Psoas muscle (tissue), 8 donors: ENCODE data around the gene CREB3L1. TPM values are rescaled to one million over a fixed set of nuclear protein-coding genes. Genes with fewer than 3 reads are reported as not detected.
"Not testable (repeated sequence)": the region's sequence is repeated elsewhere in the genome, so short reads cannot be mapped to it uniquely, and the experiment has no call there.

Experiments used
- ATAC-seq, 4 donors: fragments of 200-7000 bp; cut with Tn5 transposase; one replicate each; pipeline ENCODE4 v1.9.1; 2020; ENCODE audit warnings: moderate library complexity in 3 of 4, mild to moderate bottlenecking in 2 of 4
- DNase-seq, 2 donors: peaks; one replicate each; pipeline ENCODE4 v3.0.0-alpha.2; 2020
- H3K27ac ChIP-seq: fragments of 200-600 bp; one replicate; pipeline ENCODE4 v1.8.0; 2022
- H3K27me3 ChIP-seq, 3 donors: fragments of 200-600 bp in 1 of 3; one replicate each; pipeline versions ENCODE4 v1.6.1 to v1.8.0; 2013 to 2022; ENCODE audit warnings: low read length in 2 of 3, mild to moderate bottlenecking in 2 of 3, moderate library complexity in 1 of 3; ENCODE audit not compliant: insufficient read depth in 3 of 3
- H3K36me3 ChIP-seq, 2 donors: fragments of 200-600 bp in 1 of 2; one replicate each; pipeline versions ENCODE4 v1.6.1 to v1.8.0; 2013 to 2022; ENCODE audit warnings: low read depth in 1 of 2, mild to moderate bottlenecking in 1 of 2, moderate library complexity in 1 of 2; ENCODE audit not compliant: insufficient read depth in 1 of 2
- H3K4me1 ChIP-seq: fragments of 200-600 bp; one replicate; pipeline ENCODE4 v1.8.0; 2022
- H3K4me3 ChIP-seq: fragments of 200-600 bp; one replicate; pipeline ENCODE4 v1.8.0; 2022; ENCODE audit warnings: mild to moderate bottlenecking
- H3K9me3 ChIP-seq: fragments of 200-600 bp; one replicate; pipeline ENCODE4 v1.8.0; 2022
- WGBS, 3 donors: extraction: QIAGEN DNeasy Blood & Tissue Kit; methylation state at CpG; one replicate each; pipeline versions ENCODE4 v1.1.6 to v1.1.7; 2013; 5-methylcytosine and 5-hydroxymethylcytosine counted together
- intact Hi-C, 2 donors: fragments of 100-400 bp; cut with DNase I; formaldehyde crosslinking; loops; one replicate each; pipeline versions ENCODE4 v1.11.0 to v1.14.2; 2022
- polyA plus RNA-seq, 3 donors: library from polyadenylated mRNA; stranded (reverse); fragments of 200-250 nt; gene quantifications; one replicate each; pipeline ENCODE4 v1.2.3, GENCODE V29; 2013
- total RNA-seq, 4 donors: library from RNA; stranded (reverse); fragmentation: NEBNext Ultra II Directional in 2 of 4; extraction: Animal tissue kit (Norgen Biotek cat#: 25700) in 2 of 4; gene quantifications; one replicate each; pipeline versions ENCODE4 v1.2.1 to v1.2.4, GENCODE V29; 2021 to 2023
- TF ChIP-seq, protein P1 (sequence below): fragments of 200-600 bp; IDR thresholded peaks from one replicate; pipeline ENCODE4 v1.8.0; 2022; ENCODE audit warnings: antibody characterized with exemption
- donor health status: healthy with polysubstance abuse.
- donor health status: DM: no; HTN: no; CAD: no; lungs with moderate emphysema.
- donor health status: Bipolar disorder and iron deficiency.
- donor health status: healthy.
- donor health status: DM: yes; HTN: yes; CAD: no.
- donor health status: DM: no; HTN: no; CAD: no.
- donor health status: DM: no; HTN: no; CAD: no.
- donor health status: DM: yes; HTN: yes; CAD: no.

Gene CREB3L1
- total and polyA plus RNA-seq, 7 donors = 1.4 to 6.9 (median 2.2) TPM

DNA sequence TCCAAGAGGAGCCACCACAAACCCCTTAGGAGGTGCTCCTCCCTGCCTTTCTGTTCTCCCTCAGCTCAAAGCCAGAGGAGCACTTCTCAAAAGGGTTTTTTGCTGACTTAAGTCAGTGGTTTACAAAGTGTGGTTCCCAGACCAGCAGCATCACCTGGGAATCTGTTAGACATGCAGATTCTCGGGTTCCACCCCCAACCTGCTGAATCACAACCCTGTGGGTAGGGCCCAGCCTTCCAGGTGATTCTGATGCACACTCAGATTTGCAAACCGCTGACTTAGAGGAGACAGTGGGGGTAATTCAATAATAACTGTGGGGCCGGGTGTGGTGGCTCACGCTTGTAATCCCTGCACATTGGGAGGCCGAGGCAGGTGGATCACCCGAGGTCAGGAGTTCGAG, 22.8 kb downstream of the CREB3L1 start:
- intact Hi-C loops = no loop called here
- 91 to 96% (median 95%) methylated on average over 7 of the region's 7 CpGs for WGBS, 3 donors

DNA sequence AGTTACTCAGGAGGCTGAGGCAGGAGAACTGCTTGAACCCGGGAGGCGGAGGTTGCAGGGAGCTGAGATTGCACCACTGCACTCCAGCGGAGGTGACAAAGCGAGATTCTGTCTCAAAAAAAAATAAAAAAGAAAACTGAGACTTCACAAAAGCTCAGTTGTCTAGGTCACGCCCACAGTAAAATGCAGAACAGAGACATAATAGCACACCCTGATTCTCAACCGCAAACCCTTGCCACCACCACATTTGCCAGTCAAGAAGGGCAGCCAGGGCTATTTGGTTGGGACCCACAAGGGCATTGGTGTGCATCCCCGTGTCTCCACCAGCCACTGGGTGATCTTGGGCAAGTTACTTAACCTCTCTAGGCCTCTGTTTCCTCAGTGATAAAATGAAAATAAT, 25.4 kb downstream of the CREB3L1 start:
- Histone ChIP-seq H3K4me1 (no peaks in the 10 kb centered on the region), H3K4me3 (no peak overlapping the region), H3K9me3 (no peaks in the 10 kb centered on the region), H3K27ac (no peak overlapping the region), H3K36me3 (no peaks in the 10 kb centered on the region), H3K27me3 (no peaks in the 10 kb centered on the region)
- no peak for ATAC-seq
- no peak for DNase-seq
- 82% methylated on average over 7 of the region's 7 CpGs for WGBS, 3 donors
- intact Hi-C loops = no loop called here
- TF ChIP-seq, protein P1, sequence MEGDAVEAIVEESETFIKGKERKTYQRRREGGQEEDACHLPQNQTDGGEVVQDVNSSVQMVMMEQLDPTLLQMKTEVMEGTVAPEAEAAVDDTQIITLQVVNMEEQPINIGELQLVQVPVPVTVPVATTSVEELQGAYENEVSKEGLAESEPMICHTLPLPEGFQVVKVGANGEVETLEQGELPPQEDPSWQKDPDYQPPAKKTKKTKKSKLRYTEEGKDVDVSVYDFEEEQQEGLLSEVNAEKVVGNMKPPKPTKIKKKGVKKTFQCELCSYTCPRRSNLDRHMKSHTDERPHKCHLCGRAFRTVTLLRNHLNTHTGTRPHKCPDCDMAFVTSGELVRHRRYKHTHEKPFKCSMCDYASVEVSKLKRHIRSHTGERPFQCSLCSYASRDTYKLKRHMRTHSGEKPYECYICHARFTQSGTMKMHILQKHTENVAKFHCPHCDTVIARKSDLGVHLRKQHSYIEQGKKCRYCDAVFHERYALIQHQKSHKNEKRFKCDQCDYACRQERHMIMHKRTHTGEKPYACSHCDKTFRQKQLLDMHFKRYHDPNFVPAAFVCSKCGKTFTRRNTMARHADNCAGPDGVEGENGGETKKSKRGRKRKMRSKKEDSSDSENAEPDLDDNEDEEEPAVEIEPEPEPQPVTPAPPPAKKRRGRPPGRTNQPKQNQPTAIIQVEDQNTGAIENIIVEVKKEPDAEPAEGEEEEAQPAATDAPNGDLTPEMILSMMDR = no peak

More for the DNA sequence above, 22.8 kb downstream of the CREB3L1 start:
- Histone ChIP-seq H3K36me3 (no peaks in the 10 kb centered on the region), H3K9me3 (no peaks in the 10 kb centered on the region), H3K4me1 (peaks cover 7% of the 10 kb centered on the region), H3K27me3 (no peaks in the 10 kb centered on the region), H3K27ac (no peak overlapping the region), H3K4me3 (no peak overlapping the region)
- ATAC-seq (no peak), DNase-seq (peak in 1 of 2 donors; percentile 6)
- TF ChIP-seq, protein P1 = no peak

DNA sequence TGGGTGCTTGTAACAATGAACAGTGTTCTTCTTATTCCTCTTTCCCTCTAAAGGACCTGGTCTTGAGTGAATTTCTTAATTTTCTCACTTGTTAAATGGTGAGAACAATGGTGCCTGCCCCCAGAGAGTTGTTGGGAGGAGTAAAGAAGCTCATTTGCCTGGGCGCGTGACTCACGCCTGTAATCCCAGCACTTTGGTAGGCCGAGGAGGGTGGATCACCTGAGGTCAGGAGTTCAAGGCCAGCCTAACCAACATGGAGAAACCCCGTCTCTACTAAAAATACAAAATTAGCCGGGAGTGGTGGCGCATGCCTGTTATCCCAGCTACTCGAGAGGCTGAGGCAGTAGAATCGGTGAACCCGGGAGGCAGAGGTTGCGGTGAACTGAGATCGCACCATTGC, 26.6 kb downstream of the CREB3L1 start:
- H3K9me3 ChIP-seq, ATAC-seq, H3K4me3 ChIP-seq, H3K27ac ChIP-seq, H3K27me3 ChIP-seq, DNase-seq, intact Hi-C loops, H3K4me1 ChIP-seq, H3K36me3 ChIP-seq: not testable (repeated sequence)
- WGBS, 3 donors = 88 to 90% (median 90%) methylated on average over 12 of the region's 12 CpGs

DNA sequence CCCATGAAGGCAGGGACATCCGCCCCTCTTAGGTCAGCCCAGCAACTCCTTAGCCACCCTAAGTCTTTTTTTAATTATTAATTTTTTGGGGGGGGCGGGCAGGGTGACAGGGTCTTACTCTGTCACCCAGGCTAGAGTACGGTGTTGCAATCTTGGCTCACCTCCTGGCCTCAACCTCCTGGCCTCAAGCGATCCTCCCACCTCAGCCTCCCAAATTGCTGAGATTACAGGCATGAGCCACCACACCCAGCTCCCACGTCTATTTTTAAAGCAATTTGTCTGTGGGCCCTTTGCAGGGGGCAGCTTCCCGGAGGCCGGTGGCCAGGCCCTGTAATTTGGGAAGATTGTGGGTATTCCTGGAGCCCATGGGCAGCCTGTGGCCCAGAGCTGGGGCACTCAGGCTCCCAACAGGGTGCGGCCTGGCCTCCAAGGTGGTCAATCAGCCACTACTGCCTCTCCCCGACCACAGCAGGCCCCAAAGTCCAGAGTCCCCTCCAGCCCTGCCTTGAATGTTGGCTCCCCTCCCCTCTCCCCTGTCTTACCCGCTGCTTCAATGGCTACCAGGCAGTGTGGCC, 27.2 kb downstream of the CREB3L1 start:
- intact Hi-C loops = no loop called here
- WGBS, 3 donors = 91 to 95% (median 91%) methylated on average over 9 to 10 of the region's 10 CpGs

DNA sequence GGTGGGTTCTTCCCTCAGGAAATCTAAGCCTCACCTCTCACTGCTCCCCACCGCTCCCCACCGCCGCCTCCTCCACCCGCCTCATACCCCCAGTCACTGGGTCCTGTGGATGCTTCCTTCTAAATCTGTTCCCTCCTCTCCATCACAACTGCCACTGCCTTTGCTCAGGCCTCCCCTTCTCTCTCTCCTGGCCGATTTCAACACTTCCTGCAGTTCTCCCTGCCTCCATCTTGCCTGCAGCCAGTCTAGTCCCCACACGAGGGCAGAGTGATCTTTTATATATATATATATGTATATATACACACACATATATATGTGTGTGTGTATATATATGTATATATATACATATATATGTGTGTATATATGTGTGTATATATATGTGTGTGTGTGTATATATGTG, 27.8 kb downstream of the CREB3L1 start:
- 68 to 76% (median 68%) methylated on average over 6 of the region's 6 CpGs for WGBS, 3 donors
- DNase-seq (no peak), ATAC-seq (no peak)
- intact Hi-C loops = no loop called here
- TF ChIP-seq, protein P1 = no peak
- no peaks in the 10 kb centered on the region for H3K36me3 ChIP-seq
- no peaks in the 10 kb centered on the region for H3K9me3 ChIP-seq
- H3K27me3 ChIP-seq = no peaks in the 10 kb centered on the region
- no peak overlapping the region for H3K4me3 ChIP-seq
- H3K4me1 ChIP-seq = no peaks in the 10 kb centered on the region
- no peak overlapping the region for H3K27ac ChIP-seq

More for the DNA sequence above, 27.2 kb downstream of the CREB3L1 start:
- no peak overlapping the region for H3K27ac ChIP-seq
- H3K9me3 ChIP-seq = no peaks in the 10 kb centered on the region
- ATAC-seq (no peak), DNase-seq (no peak)
- TF ChIP-seq, protein P1 = no peak
- no peaks in the 10 kb centered on the region for H3K4me1 ChIP-seq
- H3K36me3 ChIP-seq = no peaks in the 10 kb centered on the region
- H3K27me3 ChIP-seq = no peaks in the 10 kb centered on the region
- H3K4me3 ChIP-seq = no peak overlapping the region
